ENCODE data around the gene AP5S1.

AP5S1 gene

GRCh38 chr20:3794701-3795420, 25.5 kb upstream of the AP5S1 start:
- TF ChIP-seq TAF1 (IDR thresholded peaks at IDR 0.05; ENCODE audit: borderline replicate concordance, low read depth, low read length) (no peak), POLR2AphosphoS5 (IDR thresholded peaks at IDR 0.05; ENCODE audit: low read depth, low read length) (no peak), POLR2A (IDR thresholded peaks at IDR 0.05; ENCODE audit: low read depth, low read length) (no peak)
- no peak for FAIRE-seq
- no peak for DNase-seq (ENCODE audit: insufficient read length)

- peak; percentile 93 for DNase-seq (ENCODE audit: insufficient read length)
- peak; percentile 94 for FAIRE-seq
- TF ChIP-seq POLR2A (IDR thresholded peaks at IDR 0.05; ENCODE audit: low read depth, low read length) (peak; percentile 70), TAF1 (IDR thresholded peaks at IDR 0.05; ENCODE audit: borderline replicate concordance, low read depth, low read length) (no peak), POLR2AphosphoS5 (IDR thresholded peaks at IDR 0.05; ENCODE audit: low read depth, low read length) (peak; percentile 42; the same call in 1 of the 2 replicates)
Observed at GRCh38 chr20:3795511-3796468, 24.6 kb upstream of the AP5S1 start, which contains the start of gene CDC25B. CDC25B (plus strand) TSS chr20:3796310; CDS start chr20:3796532, 222 bp downstream.

- FAIRE-seq (peak; percentile 74), DNase-seq (ENCODE audit: insufficient read length) (no peak)
- TF ChIP-seq POLR2A (IDR thresholded peaks at IDR 0.05; ENCODE audit: low read depth, low read length) (no peak), POLR2AphosphoS5 (IDR thresholded peaks at IDR 0.05; ENCODE audit: low read depth, low read length) (no peak), TAF1 (IDR thresholded peaks at IDR 0.05; ENCODE audit: borderline replicate concordance, low read depth, low read length) (no peak)
Observed at GRCh38 chr20:3796477-3797225, 23.7 kb upstream of the AP5S1 start.

GRCh38 chr20:3797226-3797545, 23.2 kb upstream of the AP5S1 start:
- FAIRE-seq (no peak), DNase-seq (ENCODE audit: insufficient read length) (no peak)
- TF ChIP-seq POLR2A (IDR thresholded peaks at IDR 0.05; ENCODE audit: low read depth, low read length): no peak
- TF ChIP-seq POLR2AphosphoS5 (IDR thresholded peaks at IDR 0.05; ENCODE audit: low read depth, low read length): no peak
- no peak for TF ChIP-seq TAF1 (IDR thresholded peaks at IDR 0.05; ENCODE audit: borderline replicate concordance, low read depth, low read length)

- FAIRE-seq (no peak), DNase-seq (ENCODE audit: insufficient read length) (no peak)
- TF ChIP-seq TAF1 (IDR thresholded peaks at IDR 0.05; ENCODE audit: borderline replicate concordance, low read depth, low read length) (no peak), POLR2A (IDR thresholded peaks at IDR 0.05; ENCODE audit: low read depth, low read length) (no peak), POLR2AphosphoS5 (IDR thresholded peaks at IDR 0.05; ENCODE audit: low read depth, low read length) (no peak)
Observed at GRCh38 chr20:3797592-3798372, 22.6 kb upstream of the AP5S1 start.

GRCh38 chr20:3798373-3798768, 22.0 kb upstream of the AP5S1 start:
- FAIRE-seq: no peak
- TF ChIP-seq TAF1 (IDR thresholded peaks at IDR 0.05; ENCODE audit: borderline replicate concordance, low read depth, low read length) (no peak), POLR2AphosphoS5 (IDR thresholded peaks at IDR 0.05; ENCODE audit: low read depth, low read length) (no peak), POLR2A (IDR thresholded peaks at IDR 0.05; ENCODE audit: low read depth, low read length) (no peak)
- no peak for DNase-seq (ENCODE audit: insufficient read length)

- no peak for FAIRE-seq
- no peak for TF ChIP-seq POLR2A (IDR thresholded peaks at IDR 0.05; ENCODE audit: low read depth, low read length)
- no peak for TF ChIP-seq POLR2AphosphoS5 (IDR thresholded peaks at IDR 0.05; ENCODE audit: low read depth, low read length)
- TF ChIP-seq TAF1 (IDR thresholded peaks at IDR 0.05; ENCODE audit: borderline replicate concordance, low read depth, low read length): no peak
- no peak for DNase-seq (ENCODE audit: insufficient read length)
Observed at GRCh38 chr20:3798908-3799248, 21.5 kb upstream of the AP5S1 start.

GRCh38 chr20:3800256-3800877, 20.0 kb upstream of the AP5S1 start:
- TF ChIP-seq TAF1 (IDR thresholded peaks at IDR 0.05; ENCODE audit: borderline replicate concordance, low read depth, low read length) (no peak), POLR2A (IDR thresholded peaks at IDR 0.05; ENCODE audit: low read depth, low read length) (no peak), POLR2AphosphoS5 (IDR thresholded peaks at IDR 0.05; ENCODE audit: low read depth, low read length) (no peak)
- FAIRE-seq (no peak), DNase-seq (ENCODE audit: insufficient read length) (no peak)

GRCh38 chr20:3800878-3801260, 19.5 kb upstream of the AP5S1 start:
- no peak for FAIRE-seq
- TF ChIP-seq POLR2AphosphoS5 (IDR thresholded peaks at IDR 0.05; ENCODE audit: low read depth, low read length) (no peak), TAF1 (IDR thresholded peaks at IDR 0.05; ENCODE audit: borderline replicate concordance, low read depth, low read length) (no peak), POLR2A (IDR thresholded peaks at IDR 0.05; ENCODE audit: low read depth, low read length) (no peak)
- DNase-seq (ENCODE audit: insufficient read length): no peak

GRCh38 chr20:3801299-3801698, 19.0 kb upstream of the AP5S1 start:
- FAIRE-seq (no peak), DNase-seq (ENCODE audit: insufficient read length) (no peak)
- TF ChIP-seq POLR2AphosphoS5 (IDR thresholded peaks at IDR 0.05; ENCODE audit: low read depth, low read length) (no peak), TAF1 (IDR thresholded peaks at IDR 0.05; ENCODE audit: borderline replicate concordance, low read depth, low read length) (no peak), POLR2A (IDR thresholded peaks at IDR 0.05; ENCODE audit: low read depth, low read length) (no peak)
